GM12873 (cell line): Measurements from ENCODE around the gene TLL1.

ENCODE experiments used
- CTCF ChIP-seq: IDR thresholded peaks from 2 replicates; pipeline ENCODE4 v1.5.1; 2012; ENCODE audit warnings: low read depth, mild to moderate bottlenecking, moderate library complexity, low read length, control low read depth; ENCODE audit not compliant: insufficient read depth; ENCODE audit errors: missing control alignments

The TLL1 gene

DNA sequence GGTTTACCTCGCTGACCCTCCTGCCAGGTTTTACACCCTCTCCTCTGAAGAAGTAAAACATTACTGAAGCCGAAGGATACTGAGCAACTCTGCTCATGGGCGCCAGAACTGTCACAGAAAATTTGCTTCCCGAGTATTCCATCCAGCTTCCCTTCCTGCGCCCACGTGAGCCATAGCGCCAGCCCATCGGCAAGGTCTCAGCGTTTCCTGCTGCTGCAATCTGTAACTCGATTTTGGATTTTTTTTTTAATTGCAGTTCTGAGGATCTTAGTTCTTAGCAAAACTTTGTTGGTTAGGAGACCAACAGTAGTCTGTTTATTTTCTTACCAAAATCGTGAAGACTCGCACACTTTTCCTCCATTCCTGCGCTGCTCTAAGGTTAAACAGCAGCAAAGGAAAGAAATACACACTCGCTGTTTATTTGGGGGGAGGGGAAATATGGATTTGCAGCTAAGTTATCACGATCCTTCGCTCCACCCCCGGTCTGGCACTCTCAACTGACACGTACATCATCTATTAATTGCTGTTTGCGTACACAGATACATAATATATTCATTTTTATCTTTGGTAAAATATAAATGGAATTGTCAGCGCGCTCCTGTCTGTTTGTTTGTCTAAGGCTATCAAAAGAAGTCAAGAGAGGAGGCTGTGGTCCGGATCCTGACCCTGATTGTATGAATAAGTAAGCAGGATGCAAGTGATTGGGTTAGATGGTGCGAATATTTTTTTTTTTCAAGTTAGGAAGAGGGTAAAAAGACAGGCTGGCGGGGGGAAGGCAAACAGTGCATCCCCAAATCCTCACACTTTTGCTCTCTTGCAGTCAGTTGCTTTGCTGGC lies at the start of gene TLL1:
TSS of gene TLL1 (plus strand) at position 777 of the 837 bp plus-strand sequence. CDS start 668 bp downstream, outside the sequence.
- TF ChIP-seq CTCF, result no peak

DNA sequence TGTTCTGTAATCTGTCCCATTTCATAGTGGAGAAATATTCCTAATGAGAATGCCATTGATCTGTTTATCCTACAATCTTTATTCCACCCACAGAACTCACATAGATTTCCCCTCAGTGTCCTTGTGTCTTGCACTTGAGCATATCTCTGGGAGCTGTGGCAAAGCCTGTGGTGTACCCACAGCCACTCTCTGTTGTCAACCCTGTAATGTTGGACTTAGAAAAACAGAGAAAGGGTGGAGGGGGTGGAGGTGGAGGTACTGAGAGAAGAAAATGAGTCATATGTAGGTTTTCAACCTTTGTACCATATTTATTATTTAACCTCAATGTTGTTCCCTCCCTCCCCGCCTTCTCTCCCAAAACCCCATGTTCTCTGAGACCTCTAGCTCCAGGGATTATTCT lies 46.9 kb upstream of the TLL1 start:
- no peak for TF ChIP-seq CTCF

GRCh38 chr4:165827018-165827417 lies 46.0 kb upstream of the TLL1 start:
- TF ChIP-seq CTCF, result no peak

- TF ChIP-seq CTCF, result no peak
Observed at GRCh38 chr4:165828928-165829327, 44.1 kb upstream of the TLL1 start.

DNA sequence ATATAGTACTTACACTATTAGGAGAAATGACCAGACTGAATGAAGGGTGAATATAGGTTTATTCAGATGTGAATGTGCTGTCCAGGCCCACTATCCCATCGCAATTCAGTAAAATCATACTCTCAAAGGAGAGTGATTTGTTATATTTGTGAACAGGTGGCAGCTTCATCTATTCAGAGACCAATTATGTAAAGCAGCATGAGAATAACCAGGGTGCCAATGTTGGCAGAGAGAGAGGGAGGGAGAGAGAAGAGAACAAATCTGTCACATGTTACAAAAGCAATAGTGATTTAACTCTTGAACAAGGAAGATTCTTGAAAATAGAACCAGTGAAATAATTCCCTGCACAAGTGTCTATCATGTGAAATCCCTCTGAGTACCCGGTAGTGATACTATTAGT lies 38.9 kb upstream of the TLL1 start:
- TF ChIP-seq CTCF, result no peak

GRCh38 chr4:165838575-165838974 lies 34.5 kb upstream of the TLL1 start:
- TF ChIP-seq CTCF, result no peak

GRCh38 chr4:165839615-165840333 lies 33.3 kb upstream of the TLL1 start:
- TF ChIP-seq CTCF, result no peak
